ENCODE measurements around the gene CCNDBP1. TPM values are rescaled to one million over a fixed set of nuclear protein-coding genes. Genes with fewer than 3 reads are reported as not detected.

The CCNDBP1 gene
- total and polyA plus RNA-seq, 2 experiments from 2014 or later = 87.9 to 100 TPM

DNA sequence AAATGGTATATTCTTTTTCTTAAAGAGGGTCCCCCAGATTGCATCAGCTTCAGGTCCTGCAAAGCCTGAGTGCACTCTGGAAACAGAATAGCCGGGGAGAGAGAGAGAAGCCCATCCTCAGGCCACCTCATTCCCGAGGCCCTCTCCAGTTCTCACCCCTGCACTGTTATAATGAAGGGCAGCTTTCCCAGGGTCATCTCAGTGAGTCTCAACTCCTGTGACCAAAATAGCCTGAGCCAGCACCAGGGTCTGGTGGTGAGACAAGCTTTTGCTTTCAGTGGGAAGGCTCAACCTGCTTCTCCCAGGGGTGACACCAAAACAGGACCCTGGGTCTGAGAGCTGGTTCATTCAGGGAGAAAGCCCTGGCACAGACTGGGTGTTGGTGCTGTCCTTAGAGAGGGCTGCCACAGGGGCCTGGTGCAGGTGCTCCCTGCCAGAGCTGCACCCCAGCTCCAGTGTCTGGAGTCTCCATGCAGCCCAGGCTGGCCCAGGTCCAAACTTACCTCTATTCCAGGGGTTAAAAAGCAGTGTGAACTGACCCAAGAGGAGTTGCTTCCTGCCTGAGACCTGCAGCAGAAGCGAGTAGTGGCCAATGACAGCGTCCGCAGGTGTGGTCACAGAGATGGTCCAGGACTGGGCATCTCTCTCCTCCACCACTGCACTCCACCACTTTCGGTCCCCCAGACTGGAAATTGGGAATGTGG lies 29.5 kb downstream of the CCNDBP1 start:
- no peak overlapping the region for H3K4me3 ChIP-seq
- no peak overlapping the region for H3K9ac ChIP-seq
- H3K9me3 ChIP-seq (ENCODE audit: low read depth) = no peaks in the 10 kb centered on the region
- no peak overlapping the region for H3K4me2 ChIP-seq (ENCODE audit: unreplicated experiment)
- TF ChIP-seq EZH2phosphoT487 (IDR thresholded peaks at IDR 0.05; ENCODE audit: insufficient read depth, low read depth) = no peak
- TF ChIP-seq EZH2 (IDR thresholded peaks at IDR 0.05; ENCODE audit: insufficient read depth, poor library complexity, severe bottlenecking) = no peak
- in situ Hi-C loops (cut with MboI) = no loop called here
- no peaks in the 10 kb centered on the region for H4K20me1 ChIP-seq (ENCODE audit: insufficient read depth)
- H3F3A ChIP-seq (ENCODE audit: insufficient read depth) = no peaks in the 10 kb centered on the region
- H3K27me3 ChIP-seq (replicated peaks; ENCODE audit: insufficient read depth) = peaks cover 33% of the 10 kb centered on the region
- no peaks in the 10 kb centered on the region for H3K36me3 ChIP-seq (ENCODE audit: low read depth)
- no peaks in the 10 kb centered on the region for H3K9me2 ChIP-seq (ENCODE audit: insufficient read depth)
- WGBS, 2 experiments (ENCODE audit: low coverage in 1 of 2, low lambda C conversion rate in 2 of 2, missing lambda C conversion rate in 2 of 2) = 63 to 75% methylated on average over 6 of the region's 6 CpGs
- no peak for DNase-seq
- H2AFZ ChIP-seq = no peak overlapping the region
- no peaks in the 10 kb centered on the region for H3K4me1 ChIP-seq (ENCODE audit: insufficient read depth)
- no peak overlapping the region for H3K27ac ChIP-seq
- H3K79me2 ChIP-seq (ENCODE audit: insufficient read depth) = no peaks in the 10 kb centered on the region

GRCh38 chr15:43215961-43216360 lies 30.8 kb downstream of the CCNDBP1 start:
- H3K9me2 ChIP-seq (ENCODE audit: insufficient read depth) = no peaks in the 10 kb centered on the region
- no peak overlapping the region for H2AFZ ChIP-seq
- in situ Hi-C loops (cut with MboI) = no loop called here
- no peak for TF ChIP-seq EZH2phosphoT487 (IDR thresholded peaks at IDR 0.05; ENCODE audit: insufficient read depth, low read depth)
- no peak for TF ChIP-seq EZH2 (IDR thresholded peaks at IDR 0.05; ENCODE audit: insufficient read depth, poor library complexity, severe bottlenecking)
- H3K79me2 ChIP-seq (ENCODE audit: insufficient read depth) = no peaks in the 10 kb centered on the region
- H3K36me3 ChIP-seq (ENCODE audit: low read depth) = no peaks in the 10 kb centered on the region
- no peak overlapping the region for H3K27ac ChIP-seq
- H3F3A ChIP-seq (ENCODE audit: insufficient read depth) = no peaks in the 10 kb centered on the region
- peak; percentile 66 for DNase-seq
- H3K9ac ChIP-seq = no peak overlapping the region
- H3K4me2 ChIP-seq (ENCODE audit: unreplicated experiment) = no peak overlapping the region
- H3K9me3 ChIP-seq (ENCODE audit: low read depth) = no peaks in the 10 kb centered on the region
- no peak overlapping the region for H3K4me3 ChIP-seq
- H3K27me3 ChIP-seq (replicated peaks; ENCODE audit: insufficient read depth) = peaks cover 29% of the 10 kb centered on the region
- no peaks in the 10 kb centered on the region for H3K4me1 ChIP-seq (ENCODE audit: insufficient read depth)
- WGBS, 2 experiments (ENCODE audit: low coverage in 1 of 2, low lambda C conversion rate in 2 of 2, missing lambda C conversion rate in 2 of 2) = 68 to 70% methylated on average over 7 of the region's 7 CpGs
- no peaks in the 10 kb centered on the region for H4K20me1 ChIP-seq (ENCODE audit: insufficient read depth)

DNA sequence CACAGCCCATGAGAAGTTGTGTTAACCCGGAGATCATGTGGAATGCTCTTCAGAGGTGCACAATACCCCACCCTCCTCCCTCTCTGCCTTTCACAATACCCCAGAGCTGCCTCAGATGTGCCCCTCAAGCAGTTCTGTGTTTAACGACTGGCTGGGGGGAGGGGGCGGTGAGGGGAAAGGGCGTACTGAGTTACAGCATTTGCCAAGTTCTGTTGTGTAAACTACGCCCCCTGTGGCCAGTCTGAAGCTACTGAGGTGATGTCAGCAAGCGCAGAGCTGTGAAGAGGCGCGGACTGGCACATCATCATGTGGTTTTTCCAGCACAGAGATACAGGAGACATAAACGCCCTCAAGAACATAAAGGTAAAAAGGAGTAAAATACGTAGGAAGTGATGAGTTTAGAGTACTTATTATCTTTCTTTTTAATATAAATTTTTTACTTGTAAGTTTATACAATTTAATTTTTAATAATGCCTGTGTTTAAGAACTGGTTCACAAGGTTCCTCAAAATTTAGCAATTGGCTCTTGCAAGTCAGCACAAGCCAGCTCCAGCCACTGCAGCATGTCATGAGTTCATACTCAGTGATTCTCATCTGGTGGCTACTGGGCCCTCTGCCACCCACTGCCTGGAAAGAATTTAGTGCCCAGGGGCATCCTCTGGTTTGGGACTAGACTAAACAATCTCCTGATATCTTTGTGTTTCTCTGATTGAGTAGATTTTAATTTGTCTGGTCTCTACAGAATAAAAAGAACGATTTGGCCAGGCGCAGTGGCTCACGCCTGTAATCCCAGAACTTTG lies 33.9 kb downstream of the CCNDBP1 start:
- Histone ChIP-seq H3K9me2 (ENCODE audit: insufficient read depth) (no peaks in the 10 kb centered on the region), H3K79me2 (ENCODE audit: insufficient read depth) (no peaks in the 10 kb centered on the region)
- in situ Hi-C loops (cut with MboI) = no loop called here

GRCh38 chr15:43219929-43220928 lies 35.0 kb downstream of the CCNDBP1 start:
- no peak for DNase-seq
- Histone ChIP-seq H3K9me2 (ENCODE audit: insufficient read depth) (no peaks in the 10 kb centered on the region), H3K4me1 (ENCODE audit: insufficient read depth) (no peaks in the 10 kb centered on the region), H4K20me1 (ENCODE audit: insufficient read depth) (no peaks in the 10 kb centered on the region), H3K79me2 (ENCODE audit: insufficient read depth) (no peaks in the 10 kb centered on the region), H3K4me3 (no peak overlapping the region), H3K4me2 (ENCODE audit: unreplicated experiment) (no peak overlapping the region), H2AFZ (no peak overlapping the region), H3K9ac (no peak overlapping the region), H3K27ac (no peak overlapping the region), H3F3A (ENCODE audit: insufficient read depth) (no peaks in the 10 kb centered on the region), H3K27me3 (replicated peaks; ENCODE audit: insufficient read depth) (peaks cover 24% of the 10 kb centered on the region), H3K9me3 (ENCODE audit: low read depth) (no peaks in the 10 kb centered on the region), H3K36me3 (ENCODE audit: low read depth) (no peaks in the 10 kb centered on the region)
- in situ Hi-C loops (cut with MboI) = no loop called here
- WGBS, 2 experiments (ENCODE audit: low coverage in 1 of 2, low lambda C conversion rate in 2 of 2, missing lambda C conversion rate in 2 of 2) = 79 to 81% methylated on average over 12 to 16 of the region's 16 CpGs
- TF ChIP-seq EZH2phosphoT487 (IDR thresholded peaks at IDR 0.05; ENCODE audit: insufficient read depth, low read depth) = no peak
- TF ChIP-seq EZH2 (IDR thresholded peaks at IDR 0.05; ENCODE audit: insufficient read depth, poor library complexity, severe bottlenecking) = no peak

More for the DNA sequence above, 33.9 kb downstream of the CCNDBP1 start:
- Histone ChIP-seq H3K36me3 (ENCODE audit: low read depth) (no peaks in the 10 kb centered on the region), H3K4me2 (ENCODE audit: unreplicated experiment) (no peak overlapping the region), H3K9me3 (ENCODE audit: low read depth) (no peaks in the 10 kb centered on the region), H2AFZ (no peak overlapping the region), H3K4me1 (ENCODE audit: insufficient read depth) (no peaks in the 10 kb centered on the region), H4K20me1 (ENCODE audit: insufficient read depth) (no peaks in the 10 kb centered on the region), H3K4me3 (no peak overlapping the region), H3F3A (ENCODE audit: insufficient read depth) (no peaks in the 10 kb centered on the region), H3K27ac (no peak overlapping the region), H3K27me3 (replicated peaks; ENCODE audit: insufficient read depth) (peaks cover 24% of the 10 kb centered on the region), H3K9ac (no peak overlapping the region)
- 38% methylated on average over 13 of the region's 13 CpGs for WGBS, 2 experiments (ENCODE audit: low coverage in 1 of 2, low lambda C conversion rate in 2 of 2, missing lambda C conversion rate in 2 of 2)
- TF ChIP-seq EZH2phosphoT487 (IDR thresholded peaks at IDR 0.05; ENCODE audit: insufficient read depth, low read depth) = no peak
- TF ChIP-seq EZH2 (IDR thresholded peaks at IDR 0.05; ENCODE audit: insufficient read depth, poor library complexity, severe bottlenecking) = no peak
- DNase-seq = peak; percentile 68
